Measurements from ENCODE around the gene RIPK1.
"Not testable (repeated sequence)": the region's sequence is repeated elsewhere in the genome, so short reads cannot be mapped to it uniquely, and the experiment has no call there.

RIPK1 gene

GRCh38 chr6:3046295-3046694, 22.0 kb upstream of the RIPK1 start:
- no peak for DNase-seq

- DNase-seq, result not testable (repeated sequence)
These were observed 20.3 kb upstream of the RIPK1 start for GRCh38 chr6:3048009-3048408.

GRCh38 chr6:3052481-3053230, 15.6 kb upstream of the RIPK1 start:
- no peak for DNase-seq

GRCh38 chr6:3053231-3053508, 15.1 kb upstream of the RIPK1 start:
- no peak for DNase-seq

GRCh38 chr6:3054229-3055157, 13.8 kb upstream of the RIPK1 start:
- not testable (repeated sequence) for DNase-seq

GRCh38 chr6:3055158-3055499, 13.2 kb upstream of the RIPK1 start:
- DNase-seq, result not testable (repeated sequence)

- DNase-seq, result no peak
These were observed 11.1 kb upstream of the RIPK1 start for GRCh38 chr6:3057063-3057770.

GRCh38 chr6:3058957-3059356, 9.3 kb upstream of the RIPK1 start:
- DNase-seq, result no peak

GRCh38 chr6:3060092-3060491, 8.2 kb upstream of the RIPK1 start:
- not testable (repeated sequence) for DNase-seq

- no peak for DNase-seq
These were observed 6.8 kb upstream of the RIPK1 start for GRCh38 chr6:3061501-3061941.

GRCh38 chr6:3063340-3063732, 5.0 kb upstream of the RIPK1 start:
- DNase-seq, result not testable (repeated sequence)

GRCh38 chr6:3063733-3064700, 4.3 kb upstream of the RIPK1 start:
- DNase-seq, result peak; percentile 88

GRCh38 chr6:3071568-3071967, 3.3 kb downstream of the RIPK1 start:
- DNase-seq, result no peak

GRCh38 chr6:3072798-3073197, 4.5 kb downstream of the RIPK1 start:
- no peak for DNase-seq

- DNase-seq, result no peak
These were observed 5.1 kb downstream of the RIPK1 start for GRCh38 chr6:3073382-3073781.

GRCh38 chr6:3075772-3076113, 7.4 kb downstream of the RIPK1 start:
- DNase-seq, result no peak

GRCh38 chr6:3076320-3076719, 8.0 kb downstream of the RIPK1 start:
- DNase-seq, result no peak

GRCh38 chr6:3077430-3077829, 9.1 kb downstream of the RIPK1 start:
- DNase-seq, result no peak

- DNase-seq, result not testable (repeated sequence)
These were observed 10.7 kb downstream of the RIPK1 start for GRCh38 chr6:3078952-3079351.

GRCh38 chr6:3079682-3080081, 11.4 kb downstream of the RIPK1 start:
- DNase-seq, result no peak

GRCh38 chr6:3081960-3082359, 13.7 kb downstream of the RIPK1 start:
- DNase-seq, result no peak

- no peak for DNase-seq
These were observed 16.8 kb downstream of the RIPK1 start for GRCh38 chr6:3085074-3085473.

All from stimulated activated CD4-positive, alpha-beta T cell treated with anti-CD3 and anti-CD28 coated beads, Interleukin-4, amount 100 ng/mL, for 1 hour (primary cell).